Mesodermal cell (in vitro differentiated cells): Measurements from ENCODE around the gene ACTL10.

Experiments
- H3K27ac ChIP-seq: 2 replicates; pipeline ENCODE4 v1.7.0; 2013; ENCODE audit warnings: mild to moderate bottlenecking, low read depth, low read length, moderate library complexity; ENCODE audit not compliant: severe bottlenecking
- H3K36me3 ChIP-seq: 2 replicates; pipeline ENCODE4 v1.7.1; 2013; ENCODE audit warnings: mild to moderate bottlenecking, low read length, moderate library complexity; ENCODE audit not compliant: control insufficient read depth, insufficient read depth
- H3K4me1 ChIP-seq: one replicate; pipeline ENCODE4 v1.7.1; 2013; ENCODE audit warnings: mild to moderate bottlenecking, low read length; ENCODE audit not compliant: insufficient read depth, control insufficient read depth, poor library complexity, severe bottlenecking
- H3K4me3 ChIP-seq: 2 replicates; pipeline ENCODE4 v1.7.0; 2013; ENCODE audit warnings: low read length, control low read depth, mild to moderate bottlenecking; ENCODE audit not compliant: insufficient read depth, poor library complexity, severe bottlenecking; ENCODE audit errors: extremely low read depth
- H3K9me3 ChIP-seq: 2 replicates; pipeline ENCODE4 v1.7.1; 2013; ENCODE audit warnings: mild to moderate bottlenecking, low read length, moderate library complexity; ENCODE audit not compliant: control insufficient read depth
- WGBS, 2 experiments: methylation state at CpG; one replicate each; pipeline ENCODE4 v1.1.5; 2013; ENCODE audit warnings: missing lambda C conversion rate in 2 of 2; ENCODE audit not compliant: insufficient coverage in 2 of 2; 5-methylcytosine and 5-hydroxymethylcytosine counted together

The ACTL10 gene

DNA sequence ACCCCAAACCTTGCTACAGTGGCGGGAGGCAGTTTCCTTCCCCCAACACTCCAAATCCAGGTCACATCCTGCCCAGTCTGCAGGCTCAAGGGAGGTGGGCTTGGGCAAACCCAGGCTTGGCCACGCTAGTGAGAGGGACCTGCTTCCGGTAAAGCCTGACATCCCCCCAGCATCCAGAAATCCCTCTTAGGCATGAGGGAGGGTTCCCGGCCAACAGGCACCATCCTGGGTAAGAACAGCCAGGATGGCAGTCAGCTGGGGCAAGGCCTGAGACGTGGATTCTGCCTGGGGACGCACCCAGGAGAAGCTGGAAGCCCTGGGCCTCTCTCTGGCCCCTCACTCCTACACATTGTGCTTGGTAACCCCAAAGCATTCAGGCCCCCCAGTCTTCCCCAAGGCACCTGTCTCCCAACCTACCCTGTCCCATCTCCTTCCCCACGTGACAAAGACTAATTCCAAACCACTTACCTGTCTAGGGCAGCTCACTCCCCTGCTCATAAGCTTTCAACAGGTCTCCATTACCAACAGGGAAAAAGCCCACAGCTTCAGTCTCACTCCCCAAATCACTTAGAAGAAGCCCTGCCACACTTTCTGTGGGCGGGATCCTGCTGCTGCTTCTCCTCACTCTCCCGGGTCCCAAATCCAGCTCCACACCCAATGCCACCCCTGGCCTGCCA is 2.5 kb upstream of the ACTL10 start:
- Histone ChIP-seq H3K4me1 (peaks cover 9% of the 10 kb centered on the region), H3K36me3 (peaks cover 29% of the 10 kb centered on the region), H3K4me3 (peak overlapping the region; percentile 74), H3K9me3 (no peaks in the 10 kb centered on the region), H3K27ac (peak overlapping the region; percentile 81)
- WGBS, 2 experiments: 65 to 73% methylated on average over 7 to 9 of the region's 9 CpGs

DNA sequence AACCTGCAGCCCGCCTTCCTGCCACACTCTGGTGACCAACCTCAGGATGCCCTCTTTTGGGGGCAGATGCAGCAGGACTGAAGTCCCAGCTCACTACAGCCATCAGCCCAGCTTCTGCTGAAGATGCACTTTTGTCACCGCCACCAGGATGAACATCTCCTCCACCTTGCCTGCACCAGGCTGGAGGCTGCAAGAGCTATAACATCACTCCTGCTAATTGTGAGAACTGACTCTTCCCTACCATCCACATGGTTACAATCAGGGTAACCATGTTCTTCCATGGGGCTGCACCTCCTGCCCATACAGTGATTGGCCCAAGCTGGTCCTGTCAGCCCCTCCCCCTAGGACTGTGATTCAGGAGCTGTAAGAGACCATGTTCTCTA is 2.0 kb upstream of the ACTL10 start:
- Histone ChIP-seq H3K9me3 (no peaks in the 10 kb centered on the region), H3K4me1 (peaks cover 9% of the 10 kb centered on the region), H3K27ac (no peak overlapping the region), H3K36me3 (peaks cover 29% of the 10 kb centered on the region), H3K4me3 (no peak overlapping the region)
- 94 to 100% methylated on average over 2 of the region's 2 CpGs for WGBS, 2 experiments

DNA sequence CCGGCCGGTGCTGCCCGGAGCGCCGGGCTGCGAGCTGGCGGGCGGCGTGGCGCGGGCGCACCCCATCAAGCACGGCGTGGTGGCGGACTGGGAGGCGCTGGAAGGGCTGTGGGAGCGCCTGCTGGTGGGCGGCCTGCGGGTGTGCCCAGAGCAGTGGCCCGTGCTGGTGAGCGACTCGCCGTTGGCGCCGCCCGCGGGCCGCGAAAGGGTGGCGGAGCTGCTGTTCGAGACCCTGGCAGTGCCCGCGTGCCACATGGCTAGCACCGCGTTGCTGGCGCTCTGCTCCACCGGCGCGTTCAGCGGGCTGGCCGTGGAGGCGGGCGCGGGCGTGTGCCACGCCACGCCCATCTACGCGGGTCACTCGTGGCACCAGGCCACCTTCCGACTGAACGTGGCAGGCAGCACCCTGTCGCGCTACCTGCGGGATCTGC is 517 bp downstream of the ACTL10 start:
- 62 to 74% methylated on average over 48 to 55 of the region's 55 CpGs for WGBS, 2 experiments
- Histone ChIP-seq H3K4me3 (peak overlapping the region; percentile 22), H3K27ac (no peak overlapping the region), H3K4me1 (peaks cover 9% of the 10 kb centered on the region), H3K9me3 (no peaks in the 10 kb centered on the region), H3K36me3 (peaks cover 45% of the 10 kb centered on the region)

DNA sequence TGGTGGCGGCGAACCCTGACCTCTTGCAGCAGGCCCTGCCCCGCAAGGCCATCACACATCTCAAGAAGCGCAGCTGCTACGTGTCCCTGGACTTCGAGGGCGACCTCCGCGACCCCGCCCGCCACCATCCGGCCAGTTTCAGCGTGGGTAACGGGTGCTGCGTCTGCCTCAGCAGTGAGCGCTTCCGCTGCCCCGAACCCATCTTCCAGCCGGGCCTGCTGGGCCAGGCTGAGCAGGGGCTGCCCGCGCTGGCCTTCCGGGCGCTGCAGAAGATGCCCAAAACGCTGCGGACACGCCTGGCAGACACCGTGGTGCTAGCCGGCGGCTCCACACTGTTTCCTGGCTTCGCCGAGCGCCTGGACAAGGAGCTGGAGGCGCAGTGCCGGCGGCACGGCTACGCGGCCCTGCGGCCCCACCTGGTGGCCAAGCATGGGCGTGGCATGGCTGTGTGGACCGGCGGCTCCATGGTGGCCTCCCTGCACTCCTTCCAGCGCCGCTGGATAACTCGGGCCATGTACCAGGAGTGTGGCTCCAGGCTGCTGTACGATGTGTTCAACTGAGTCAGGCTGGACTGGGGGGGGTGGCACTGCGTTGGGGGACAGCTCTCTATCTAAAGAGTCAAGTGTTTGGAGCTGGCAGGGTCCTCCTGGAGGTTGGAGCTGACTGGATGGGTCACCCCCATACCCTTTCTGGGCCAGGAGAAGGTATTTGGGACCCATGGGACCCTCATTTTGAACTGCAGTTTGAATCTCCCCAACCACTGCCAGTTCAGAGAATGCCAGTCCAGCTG is 1.1 kb downstream of the ACTL10 start:
- Histone ChIP-seq H3K27ac (no peak overlapping the region), H3K9me3 (no peaks in the 10 kb centered on the region), H3K4me1 (peaks cover 13% of the 10 kb centered on the region), H3K4me3 (peak overlapping the region; percentile 22), H3K36me3 (peaks cover 46% of the 10 kb centered on the region)
- WGBS, 2 experiments: 66 to 75% methylated on average over 43 to 44 of the region's 47 CpGs

DNA sequence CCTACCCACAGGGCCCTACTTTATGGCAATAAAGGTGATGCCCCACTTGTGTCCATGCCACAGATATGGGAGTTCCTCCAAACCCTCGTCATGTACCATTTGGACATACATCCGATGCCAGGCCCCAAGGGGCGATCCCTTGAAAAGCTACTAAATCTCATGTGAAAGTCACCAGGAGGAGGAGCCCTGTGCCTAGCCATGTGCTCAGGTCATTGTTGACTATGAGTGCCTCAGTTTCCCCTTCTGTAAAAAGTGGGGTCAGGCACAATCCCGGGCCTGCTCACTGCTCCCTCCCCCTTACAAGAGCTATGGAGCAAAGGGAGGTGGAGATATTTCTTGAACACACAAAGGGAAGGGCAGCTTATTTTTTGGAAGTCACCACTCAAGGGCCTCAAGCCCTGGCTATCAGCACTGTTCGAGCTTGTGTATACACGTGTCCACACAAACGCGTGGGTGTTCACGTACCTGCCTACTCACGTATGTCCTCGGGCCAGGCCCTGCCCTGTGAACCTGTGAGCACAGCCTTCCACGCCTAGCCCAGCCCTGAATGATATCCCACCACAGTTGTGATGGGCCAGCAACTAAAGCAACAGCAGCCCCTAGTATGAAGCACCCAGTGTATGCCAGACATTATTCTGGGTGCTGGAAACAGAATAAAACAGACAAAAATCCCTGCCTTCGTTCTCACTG is 1.9 kb downstream of the ACTL10 start:
- H3K9me3 ChIP-seq: no peaks in the 10 kb centered on the region
- H3K36me3 ChIP-seq: peaks cover 46% of the 10 kb centered on the region
- peaks cover 20% of the 10 kb centered on the region for H3K4me1 ChIP-seq
- no peak overlapping the region for H3K27ac ChIP-seq
- 95 to 96% methylated on average over 12 of the region's 13 CpGs for WGBS, 2 experiments
- no peak overlapping the region for H3K4me3 ChIP-seq

DNA sequence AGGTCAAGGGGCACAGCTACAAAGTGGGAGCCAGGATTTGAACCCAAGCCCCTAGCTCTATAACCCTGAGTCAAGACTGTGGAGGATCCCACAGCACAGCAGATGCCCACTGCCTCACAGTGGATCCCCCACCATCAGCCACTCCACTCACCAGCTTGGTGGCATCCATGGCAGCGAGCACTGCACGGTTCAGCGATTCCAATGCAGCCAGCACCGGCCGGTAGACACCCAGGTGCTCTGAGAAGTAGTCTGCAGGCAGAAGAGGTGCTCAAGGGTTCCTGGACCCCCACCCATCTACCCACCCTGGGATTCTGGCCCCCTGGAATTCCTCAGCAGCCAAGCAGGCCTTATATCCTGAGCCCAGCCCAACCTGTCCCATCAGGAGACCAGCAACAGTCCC is 2.5 kb downstream of the ACTL10 start:
- WGBS, 2 experiments: 90% methylated on average over 5 of the region's 5 CpGs; no CpG with 5 or more reads in 1 of the 2 experiments
- no peak overlapping the region for H3K4me3 ChIP-seq
- no peaks in the 10 kb centered on the region for H3K9me3 ChIP-seq
- peaks cover 46% of the 10 kb centered on the region for H3K36me3 ChIP-seq
- no peak overlapping the region for H3K27ac ChIP-seq
- peaks cover 22% of the 10 kb centered on the region for H3K4me1 ChIP-seq

DNA sequence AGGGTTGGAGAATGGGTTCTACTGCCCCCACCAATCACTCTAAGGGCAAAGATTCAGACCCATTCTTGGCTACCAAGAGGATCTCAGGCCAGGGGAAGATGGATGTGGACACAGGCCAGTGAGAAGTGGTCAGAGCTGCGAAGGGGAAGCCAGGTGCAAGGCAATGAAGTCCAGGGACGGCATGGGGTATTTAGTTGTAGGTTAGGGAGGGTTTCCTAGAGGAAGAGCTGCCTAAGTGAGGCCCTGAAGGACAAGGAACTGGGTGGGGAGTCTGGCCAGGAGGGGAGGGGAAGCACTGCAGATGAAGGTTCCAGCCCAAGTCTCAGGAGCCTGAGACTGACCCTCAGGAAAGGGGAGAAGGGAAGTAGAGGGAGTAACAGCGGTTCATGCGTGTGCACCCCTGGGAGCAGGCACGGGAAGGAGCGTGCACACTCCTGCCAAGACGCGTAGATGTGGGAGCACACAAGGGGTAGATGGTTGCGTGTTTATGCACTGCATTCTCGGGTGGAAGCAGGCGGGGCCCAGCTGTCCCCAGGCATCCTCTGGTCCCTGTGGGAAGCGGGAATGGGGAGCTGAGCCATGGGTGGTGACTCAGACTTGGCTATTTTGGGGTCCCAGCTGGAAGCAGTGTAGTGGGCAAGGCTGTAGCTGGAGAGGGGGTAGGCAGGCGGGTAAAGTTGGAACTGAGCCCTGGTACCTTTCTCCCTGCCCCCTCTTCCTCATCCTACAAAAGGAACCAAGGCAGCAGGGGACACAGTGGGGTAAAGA is 3.3 kb downstream of the ACTL10 start:
- Histone ChIP-seq H3K4me3 (no peak overlapping the region), H3K4me1 (peaks cover 21% of the 10 kb centered on the region), H3K9me3 (no peaks in the 10 kb centered on the region), H3K27ac (no peak overlapping the region), H3K36me3 (peaks cover 46% of the 10 kb centered on the region)
- WGBS, 2 experiments: 92 to 93% methylated on average over 10 to 11 of the region's 13 CpGs

DNA sequence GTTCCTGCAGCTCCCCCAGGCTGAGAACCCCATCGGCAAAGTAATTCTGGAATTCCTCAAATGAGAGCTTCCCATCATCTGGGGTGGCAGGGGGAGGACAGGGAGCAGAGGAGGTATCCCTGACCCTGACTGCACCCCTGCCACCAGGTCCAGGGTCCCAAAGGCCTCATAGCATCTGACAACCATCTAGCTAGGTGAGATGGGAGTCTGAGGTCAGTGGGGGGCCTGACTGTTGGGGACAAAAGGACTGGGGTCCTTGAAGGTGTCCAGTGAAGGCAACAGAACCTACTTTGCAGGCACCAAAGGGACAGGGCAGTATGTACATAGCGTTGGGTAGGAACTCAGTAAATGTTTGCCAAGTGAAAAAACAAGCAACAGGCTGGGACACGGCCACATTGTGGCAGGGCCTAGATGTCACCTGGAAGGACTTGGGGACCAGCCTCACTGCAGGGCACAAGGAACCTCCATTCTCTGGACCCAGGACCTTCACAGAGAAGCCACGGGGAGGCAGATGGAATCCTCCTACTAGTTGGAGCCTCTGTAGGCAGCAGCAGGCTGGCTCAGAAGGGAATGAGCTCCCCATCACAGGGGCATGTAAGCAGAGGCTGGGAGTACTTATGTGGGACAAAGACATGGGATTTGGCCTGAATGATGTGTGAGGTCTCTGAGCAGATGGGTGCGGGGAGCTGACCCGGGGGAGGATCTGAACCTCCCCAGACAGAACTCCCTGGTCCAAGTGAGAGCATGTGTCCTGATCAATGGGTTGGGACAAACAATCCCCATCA is 4.2 kb downstream of the ACTL10 start:
- peaks cover 29% of the 10 kb centered on the region for H3K4me1 ChIP-seq
- 96 to 98% methylated on average over 4 to 6 of the region's 6 CpGs for WGBS, 2 experiments

DNA sequence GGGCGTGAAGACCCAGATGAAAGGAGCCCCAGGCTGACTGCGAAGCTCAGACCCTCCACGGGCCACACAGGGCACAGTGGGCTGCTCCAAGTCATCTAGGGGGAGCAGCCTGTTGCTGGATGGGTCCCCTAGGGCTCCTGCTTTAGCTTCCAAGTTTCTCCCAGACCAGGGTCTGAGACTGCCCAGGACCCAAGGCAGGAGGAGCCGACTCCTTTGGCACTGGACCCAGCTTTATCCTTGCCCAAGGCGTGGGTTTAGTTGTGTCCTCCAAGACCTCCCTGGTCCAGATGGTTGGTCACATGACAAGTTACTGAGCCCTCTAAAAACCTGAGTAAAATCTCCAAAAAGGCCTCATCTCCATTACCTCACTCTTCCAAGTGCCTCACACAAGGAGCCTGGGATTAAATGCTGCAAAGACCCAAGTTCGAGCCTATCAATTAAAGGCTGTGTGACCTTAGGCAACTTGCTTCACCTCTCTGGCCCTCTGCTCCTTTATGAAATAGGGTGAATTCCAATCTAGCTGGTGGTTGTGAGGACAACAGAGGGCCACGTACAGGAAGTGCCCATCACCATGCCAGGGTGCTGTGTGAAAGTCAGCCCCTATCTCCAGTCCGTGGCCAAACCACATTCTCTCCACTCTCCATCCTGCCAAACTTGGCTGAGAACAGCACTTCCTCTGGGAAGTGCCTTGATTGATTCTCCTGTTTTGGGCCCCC is 5.0 kb downstream of the ACTL10 start:
- Histone ChIP-seq H3K27ac (no peak overlapping the region), H3K4me3 (no peak overlapping the region), H3K4me1 (peaks cover 23% of the 10 kb centered on the region), H3K36me3 (peaks cover 53% of the 10 kb centered on the region), H3K9me3 (no peaks in the 10 kb centered on the region)
- 92 to 94% methylated on average over 6 to 7 of the region's 8 CpGs for WGBS, 2 experiments

More for the DNA sequence above, 4.2 kb downstream of the ACTL10 start:
- Histone ChIP-seq H3K4me3 (no peak overlapping the region), H3K9me3 (no peaks in the 10 kb centered on the region), H3K27ac (no peak overlapping the region), H3K36me3 (peaks cover 45% of the 10 kb centered on the region)
